A172 (cell line): ENCODE measurements around the gene CBLB. TPM values are rescaled to one million over a fixed set of nuclear protein-coding genes. Genes with fewer than 3 reads are reported as not detected.
A peak's percentile ranks its signal among the peaks of the same experiment; 100 is the strongest.

Experiments
- DNase-seq: peaks from one replicate; pipeline ENCODE4 v3.0.0-alpha.2; 2015; ENCODE audit warnings: low spot score
- total RNA-seq: library from RNA; depleted of rRNA; stranded (reverse); fragments of >200 nt; shearing (Covaris generic); gene quantifications from 2 replicates; pipeline ENCODE4 v1.2.3, GENCODE V29; 2014

Gene CBLB
- total RNA-seq, 1 experiment from 2014 or later = 36.6 TPM

GRCh38 chr3:105869861-105870755 lies 1.3 kb upstream of the CBLB start:
- DNase-seq = no peak

GRCh38 chr3:105869531-105869833 lies 670 bp upstream of the CBLB start:
- no peak for DNase-seq

- DNase-seq = peak; percentile 48
Observed at GRCh38 chr3:105868431-105868741, 426 bp downstream of the CBLB start.

- DNase-seq = peak; percentile 8
Observed at GRCh38 chr3:105867712-105868430, 941 bp downstream of the CBLB start.

GRCh38 chr3:105866656-105867653 lies 1.9 kb downstream of the CBLB start:
- DNase-seq = peak; percentile 26

- DNase-seq = no peak
Observed at GRCh38 chr3:105865867-105866350, 2.9 kb downstream of the CBLB start.

GRCh38 chr3:105865016-105865623 lies 3.7 kb downstream of the CBLB start:
- DNase-seq = no peak

GRCh38 chr3:105864212-105864611 lies 4.6 kb downstream of the CBLB start:
- DNase-seq = no peak

GRCh38 chr3:105863608-105864007 lies 5.2 kb downstream of the CBLB start:
- DNase-seq = no peak

- DNase-seq = no peak
Observed at GRCh38 chr3:105862217-105862616, 6.6 kb downstream of the CBLB start.

- DNase-seq = no peak
Observed at GRCh38 chr3:105860641-105861040, 8.2 kb downstream of the CBLB start.

- DNase-seq = no peak
Observed at GRCh38 chr3:105858017-105858416, 10.8 kb downstream of the CBLB start.

GRCh38 chr3:105857601-105858000 lies 11.2 kb downstream of the CBLB start:
- DNase-seq = no peak

GRCh38 chr3:105856605-105857004 lies 12.2 kb downstream of the CBLB start:
- DNase-seq = no peak

- DNase-seq = no peak
Observed at GRCh38 chr3:105853801-105854432, 14.9 kb downstream of the CBLB start.

- DNase-seq = no peak
Observed at GRCh38 chr3:105851582-105851981, 17.2 kb downstream of the CBLB start.

- no peak for DNase-seq
Observed at GRCh38 chr3:105851176-105851575, 17.6 kb downstream of the CBLB start.

GRCh38 chr3:105850593-105850992 lies 18.2 kb downstream of the CBLB start:
- no peak for DNase-seq

- DNase-seq = no peak
Observed at GRCh38 chr3:105848821-105849220, 20.0 kb downstream of the CBLB start.

- no peak for DNase-seq
Observed at GRCh38 chr3:105847865-105848264, 20.9 kb downstream of the CBLB start.

- no peak for DNase-seq
Observed at GRCh38 chr3:105847452-105847851, 21.4 kb downstream of the CBLB start.
